GM18520 (cell line): ENCODE measurements around the gene OPN3.

Experiments
- ATAC-seq: cut with Tn5 transposase; IDR thresholded peaks from one replicate; pipeline ENCODE4 v1.9.1; 2021; ENCODE audit not compliant: unreplicated experiment

Gene OPN3

DNA sequence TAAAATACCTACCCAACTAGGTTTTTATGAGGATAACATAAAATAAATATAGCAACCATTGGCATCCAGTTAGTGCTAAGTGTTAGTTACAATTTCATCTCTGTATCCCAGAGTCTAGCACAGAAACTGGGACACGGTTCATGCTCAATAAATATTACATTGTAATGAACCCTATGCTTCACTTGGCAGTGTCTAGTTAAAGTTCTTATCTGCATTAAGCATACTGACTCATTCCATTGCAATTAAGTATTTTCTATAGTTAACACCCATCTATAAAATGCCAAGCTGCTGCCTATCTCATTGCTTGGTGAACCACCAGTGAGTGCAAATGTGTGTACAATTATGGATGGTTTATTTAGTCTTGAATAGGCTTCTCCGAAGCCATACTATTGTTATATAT, 15.2 kb downstream of the OPN3 start:
- ATAC-seq: no peak

DNA sequence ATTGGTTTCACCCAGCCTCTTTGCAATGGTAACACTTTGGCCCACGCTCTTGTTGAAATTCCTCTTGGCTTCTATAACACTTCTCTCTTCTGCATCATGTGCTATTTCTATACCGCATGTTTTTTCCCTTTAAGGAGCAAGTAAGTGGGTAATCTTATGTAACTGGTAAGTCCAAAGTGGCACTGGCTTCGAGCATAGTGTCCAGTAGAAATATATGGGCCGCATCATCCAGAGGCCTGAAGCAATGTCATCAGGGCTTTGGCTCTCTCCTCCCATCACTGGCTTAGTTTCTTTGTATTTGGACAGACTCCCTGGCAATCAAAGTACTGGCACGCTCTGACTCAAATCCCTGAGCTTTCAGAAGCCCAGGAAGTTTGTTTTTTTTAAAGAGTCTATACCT, 17.5 kb downstream of the OPN3 start:
- no peak for ATAC-seq

DNA sequence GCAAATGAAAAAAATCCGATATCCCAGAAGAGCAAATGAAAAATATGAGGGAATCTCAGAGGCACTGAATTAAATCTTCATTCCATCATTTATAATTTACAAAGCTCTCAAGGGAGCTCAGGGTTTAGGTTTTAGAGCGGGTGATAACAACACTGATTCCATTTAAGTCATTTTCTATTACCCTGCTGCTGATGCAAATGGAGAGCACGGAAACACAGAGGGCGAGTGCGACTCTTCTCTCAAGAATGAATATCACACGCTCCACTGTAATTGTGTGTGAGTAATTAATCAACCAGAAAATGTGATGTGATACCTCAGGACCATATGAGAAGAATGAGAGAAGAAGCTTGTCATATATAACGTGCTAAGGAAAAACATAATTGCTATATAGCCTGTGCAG, 22.7 kb downstream of the OPN3 start:
- no peak for ATAC-seq

DNA sequence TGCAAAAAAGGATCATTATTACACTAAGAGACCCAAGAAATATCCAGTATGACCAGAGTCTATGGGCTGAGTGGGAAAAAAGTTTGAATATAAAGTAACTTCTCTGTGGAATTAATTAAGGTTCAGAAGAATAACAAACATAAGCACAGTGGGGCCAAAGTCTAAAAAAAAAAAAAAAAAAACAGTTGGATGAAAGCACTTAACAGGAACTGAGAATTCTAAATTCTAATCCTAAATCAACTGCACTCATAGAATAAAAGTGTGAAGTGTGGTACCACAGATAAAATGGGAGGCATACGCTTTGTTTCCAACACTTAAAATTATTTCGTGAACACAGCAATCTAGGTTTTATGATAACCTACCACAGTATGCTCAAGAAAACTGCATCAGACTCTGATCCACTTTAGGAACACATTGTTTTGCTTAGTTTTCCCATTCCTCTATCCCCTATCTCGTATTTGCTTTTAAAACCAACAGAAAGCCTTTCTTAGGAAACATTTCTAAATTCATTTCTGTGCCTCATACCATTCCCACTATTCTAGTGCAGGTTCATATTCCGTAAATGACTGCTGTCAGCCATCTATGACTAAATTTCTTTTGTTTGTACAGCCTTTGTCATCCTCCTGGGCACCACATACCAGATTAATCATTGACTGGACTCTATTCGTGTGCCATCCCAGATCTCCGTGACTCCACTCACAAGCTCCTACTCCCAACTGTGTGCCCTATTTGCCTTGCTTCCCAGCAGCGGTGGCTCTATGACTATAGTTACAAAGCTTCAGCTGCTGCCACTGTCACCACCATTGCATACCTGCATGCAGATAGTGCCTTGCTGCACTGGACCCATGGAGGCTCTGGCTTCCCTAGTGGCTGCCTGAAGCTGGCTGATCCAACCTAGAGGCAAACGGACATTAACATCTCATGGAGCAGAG, 24.9 kb downstream of the OPN3 start:
- no peak for ATAC-seq

DNA sequence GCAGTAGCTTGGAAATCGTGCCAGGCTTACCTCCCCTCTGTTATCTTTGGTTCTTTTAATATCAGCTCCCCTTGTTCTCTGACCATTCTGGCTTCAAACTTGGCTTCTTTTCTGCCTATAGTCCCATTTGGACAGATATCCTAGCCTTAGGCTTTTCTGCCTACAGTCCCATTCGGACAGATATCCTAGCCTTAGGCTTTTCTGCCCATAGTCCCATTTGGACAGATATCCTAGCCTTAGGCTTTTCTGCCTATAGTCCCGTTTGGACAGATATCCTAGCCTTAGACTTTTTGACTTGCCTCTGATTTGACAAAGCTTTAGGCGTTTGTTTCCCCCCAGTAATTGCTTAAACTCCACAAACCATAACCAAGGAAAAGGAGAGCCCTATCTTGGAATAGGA, 25.6 kb downstream of the OPN3 start:
- ATAC-seq: no peak

DNA sequence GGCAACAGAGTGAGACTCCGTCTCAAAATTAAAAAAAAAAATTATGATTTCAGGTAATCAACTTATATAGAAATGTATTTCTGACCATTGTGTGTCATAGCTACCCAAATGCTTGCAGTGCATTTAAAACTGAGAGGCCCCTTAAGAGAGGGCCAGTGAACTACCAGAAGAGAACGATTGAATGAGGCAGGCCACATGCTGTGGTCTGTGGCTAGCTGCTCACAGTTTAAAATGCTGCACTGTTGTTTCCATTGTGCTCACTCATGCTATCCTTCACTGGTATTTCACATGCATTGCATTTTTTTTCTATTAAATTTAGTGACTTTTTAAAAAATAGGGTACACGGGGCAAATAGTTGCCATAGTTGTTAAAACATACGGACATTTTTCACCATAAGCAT, 26.0 kb downstream of the OPN3 start:
- no peak for ATAC-seq

DNA sequence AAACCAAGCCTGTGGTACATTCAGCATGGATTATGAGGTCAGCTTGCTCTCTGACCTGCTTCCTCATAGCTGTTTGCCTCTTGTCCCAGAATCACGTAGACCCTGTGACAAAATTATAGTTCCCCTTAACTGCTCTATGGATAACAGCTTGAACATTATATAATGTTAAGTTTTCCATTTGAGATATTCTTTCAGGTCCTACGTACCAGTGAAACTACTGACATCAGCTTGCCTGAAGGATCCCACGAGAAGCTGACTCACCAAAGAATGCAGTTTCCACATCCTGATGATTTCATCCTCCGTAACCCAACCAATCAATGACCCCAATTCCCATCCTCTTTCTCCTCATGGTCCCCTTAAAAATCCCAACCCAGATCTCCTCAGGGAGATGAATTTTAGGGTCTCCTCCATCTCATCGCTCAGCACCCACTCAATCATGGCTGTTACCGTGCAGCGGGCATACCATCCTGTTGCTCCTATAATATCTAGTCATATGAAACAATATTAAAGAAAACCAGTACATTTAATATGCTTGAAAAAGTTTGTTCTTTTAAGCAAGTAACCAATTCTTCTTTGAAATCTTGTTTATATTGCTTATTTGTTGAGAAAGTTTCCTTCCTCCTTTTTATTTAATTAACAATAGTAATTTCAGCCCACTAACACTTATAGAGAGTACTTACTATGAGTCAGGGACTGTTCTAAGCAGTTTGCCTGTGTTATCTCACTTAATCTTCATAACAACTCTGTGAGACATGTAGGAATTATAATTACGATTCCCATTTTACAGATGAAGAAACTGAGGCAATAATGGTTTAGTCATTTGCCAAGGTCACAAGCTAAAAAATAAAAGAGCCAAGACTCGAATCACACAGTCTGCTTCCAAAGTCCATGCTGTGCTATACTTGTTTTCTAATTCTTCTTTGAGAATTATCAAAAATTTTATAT, 27.4 kb downstream of the OPN3 start:
- ATAC-seq: no peak

DNA sequence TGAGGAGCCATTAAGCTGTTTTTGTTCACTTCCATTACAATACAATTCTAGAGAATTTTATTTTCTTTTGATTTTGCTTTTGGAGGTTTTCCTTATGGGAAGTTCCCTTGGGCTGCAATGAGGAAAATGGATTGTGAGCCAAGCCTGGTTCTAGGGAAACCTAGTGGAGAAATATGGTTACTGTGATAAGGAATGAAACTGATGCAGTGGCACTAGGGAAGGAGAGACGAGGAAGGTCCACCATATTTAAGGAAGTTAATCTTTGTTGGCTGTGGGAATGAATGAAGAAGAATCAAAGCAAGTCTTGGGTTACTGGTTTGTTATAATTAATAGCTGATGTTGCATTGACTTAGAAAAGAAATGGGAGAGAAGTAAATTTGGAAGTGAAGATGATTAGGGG, 28.4 kb downstream of the OPN3 start:
- no peak for ATAC-seq

GRCh38 chr1:241611063-241611462, 29.1 kb downstream of the OPN3 start:
- peak; percentile 90 for ATAC-seq

- no peak for ATAC-seq
Observed at GRCh38 chr1:241610056-241610815, 29.9 kb downstream of the OPN3 start.

DNA sequence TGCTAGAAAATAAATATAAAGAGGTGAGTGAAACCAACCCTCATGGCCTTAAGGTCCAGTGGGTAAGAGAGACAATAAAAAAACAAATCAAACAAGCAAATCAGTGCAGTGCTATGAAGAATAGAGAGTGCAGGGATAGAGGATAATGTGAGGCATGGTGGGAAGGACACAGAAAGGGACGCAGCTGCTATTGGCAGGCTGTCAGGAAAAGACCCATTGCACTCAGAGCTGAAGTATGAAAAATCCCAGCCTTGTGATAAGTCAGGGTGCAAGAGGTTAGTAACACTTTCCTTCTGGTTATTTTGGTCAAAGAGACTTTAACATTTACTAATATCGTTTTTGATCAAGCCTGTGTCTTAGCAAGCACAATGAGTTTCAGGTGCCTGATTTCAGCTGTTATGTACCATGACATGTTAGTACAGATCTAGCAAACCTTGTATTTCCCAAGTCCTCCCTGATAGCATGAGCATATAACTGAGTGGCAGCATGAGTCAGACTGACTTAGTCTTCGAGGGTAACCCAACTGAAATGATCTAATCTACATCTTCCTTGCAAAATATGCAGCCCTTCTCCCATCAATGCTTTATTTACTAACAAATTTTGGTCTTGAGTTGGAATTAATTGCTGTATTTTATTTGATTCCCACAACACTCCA, 31.7 kb downstream of the OPN3 start:
- ATAC-seq: no peak

- no peak for ATAC-seq
Observed at GRCh38 chr1:241607497-241607896, 32.7 kb downstream of the OPN3 start.

DNA sequence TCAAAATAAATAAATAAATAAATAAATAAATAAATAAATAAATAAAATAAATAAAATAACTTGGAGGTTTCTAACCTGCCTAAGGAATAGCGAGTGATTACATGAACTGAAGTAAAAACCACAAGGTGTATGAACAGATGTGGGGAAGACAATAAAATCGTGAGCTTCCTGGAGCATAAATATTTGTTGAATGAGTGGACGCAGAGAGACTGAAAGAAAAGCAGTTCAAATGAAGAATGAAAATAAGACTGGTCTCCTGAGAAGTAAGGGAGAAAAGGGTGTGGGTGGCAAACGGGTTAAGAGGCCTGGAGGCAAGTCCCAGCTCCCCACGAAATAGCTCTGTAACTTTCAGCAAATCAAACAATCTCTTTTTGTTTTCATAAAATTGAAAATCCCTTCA, 33.6 kb downstream of the OPN3 start:
- no peak for ATAC-seq

GRCh38 chr1:241605146-241605805, 34.9 kb downstream of the OPN3 start:
- no peak for ATAC-seq

- ATAC-seq: no peak
Observed at GRCh38 chr1:241603731-241604245, 36.4 kb downstream of the OPN3 start.

DNA sequence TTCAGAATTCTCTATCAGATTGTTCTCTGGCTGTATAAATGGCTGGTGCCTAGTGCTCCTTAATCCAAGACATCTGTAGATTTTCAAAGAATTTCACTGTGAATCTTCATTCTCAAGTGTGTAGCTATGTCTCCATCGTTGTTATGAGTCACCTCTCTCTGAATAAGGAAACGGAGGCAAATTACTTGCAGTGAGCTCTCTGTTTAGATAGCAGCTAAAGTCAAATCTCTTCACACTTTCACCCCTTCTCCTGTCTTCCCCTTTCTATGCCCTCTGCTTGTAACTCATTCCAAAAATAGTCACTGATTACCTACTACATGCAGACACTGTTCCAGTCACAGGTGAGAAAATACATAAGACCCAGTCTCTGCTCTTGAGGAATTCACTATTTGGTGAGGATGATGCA, 39.7 kb downstream of the OPN3 start:
- peak; percentile 93 for ATAC-seq

- no peak for ATAC-seq
Observed at GRCh38 chr1:241598249-241598648, 41.9 kb downstream of the OPN3 start.

DNA sequence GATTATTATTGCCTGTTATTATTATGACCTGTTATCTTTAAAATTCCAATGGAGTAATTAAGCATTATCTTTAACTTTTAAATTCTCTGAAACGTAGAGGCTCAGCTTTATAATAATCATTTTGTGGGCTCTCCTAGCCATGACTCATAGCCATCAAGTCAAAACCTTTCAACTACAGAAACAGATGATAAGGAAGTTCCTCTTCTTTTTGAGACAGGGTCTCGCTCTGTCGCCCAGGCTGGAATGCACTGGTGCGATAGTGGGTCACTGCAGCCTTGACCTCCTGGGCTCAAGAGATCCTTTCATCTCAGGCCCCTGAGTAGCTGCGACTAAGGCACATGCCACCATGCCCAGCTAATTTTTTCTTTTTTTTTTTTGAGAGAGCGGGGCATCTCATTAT, 43.5 kb downstream of the OPN3 start:
- no peak for ATAC-seq

DNA sequence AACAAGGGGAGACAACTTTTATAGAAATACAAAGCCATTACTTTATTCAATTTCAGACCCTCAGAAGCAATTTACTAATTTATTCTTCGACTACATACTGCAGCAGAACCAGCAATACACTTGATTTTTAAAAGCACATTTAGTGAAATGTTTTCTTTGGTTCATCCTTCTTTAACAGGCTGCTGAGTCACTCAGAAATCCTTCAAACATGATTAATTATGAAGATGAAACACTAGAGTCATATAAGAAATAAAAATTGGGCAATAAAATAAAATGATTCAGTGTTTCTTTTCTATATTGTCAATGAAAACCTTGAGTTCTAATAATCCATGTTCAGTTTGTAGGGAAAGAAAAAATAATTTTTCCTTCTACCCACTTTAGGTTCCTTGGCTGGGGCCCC, 47.0 kb downstream of the OPN3 start:
- ATAC-seq: no peak
